IPS-20b (cell line): Measurements from ENCODE around the gene TOX2.

Experiments
- H3K27ac ChIP-seq: one replicate; pipeline ENCODE4 v1.5.1; 2013; ENCODE audit warnings: low read length
- H3K27me3 ChIP-seq: 2 replicates; pipeline ENCODE4 v1.6.1; 2013; ENCODE audit warnings: mild to moderate bottlenecking, low read length, inconsistent platforms; ENCODE audit not compliant: insufficient read depth
- H3K36me3 ChIP-seq: 2 replicates; pipeline ENCODE4 v1.6.1; 2013; ENCODE audit warnings: low read depth, mild to moderate bottlenecking, inconsistent platforms, low read length, moderate library complexity; ENCODE audit not compliant: insufficient read depth
- H3K4me1 ChIP-seq: 2 replicates; pipeline ENCODE4 v1.6.1; 2013; ENCODE audit warnings: mild to moderate bottlenecking, control low read depth, inconsistent platforms, low read length, moderate library complexity; ENCODE audit not compliant: insufficient read depth
- H3K4me3 ChIP-seq: 2 replicates; pipeline ENCODE4 v1.5.1; 2013; ENCODE audit warnings: mild to moderate bottlenecking, low read length, inconsistent platforms
- H3K9ac ChIP-seq: 2 replicates; pipeline ENCODE4 v1.6.1; 2013; ENCODE audit warnings: low read depth, mild to moderate bottlenecking, inconsistent platforms, low read length, moderate library complexity
- H3K9me3 ChIP-seq: 2 replicates; pipeline ENCODE4 v1.6.1; 2013; ENCODE audit warnings: mild to moderate bottlenecking, low read depth, low read length, inconsistent platforms; ENCODE audit not compliant: insufficient read depth

The TOX2 gene

DNA sequence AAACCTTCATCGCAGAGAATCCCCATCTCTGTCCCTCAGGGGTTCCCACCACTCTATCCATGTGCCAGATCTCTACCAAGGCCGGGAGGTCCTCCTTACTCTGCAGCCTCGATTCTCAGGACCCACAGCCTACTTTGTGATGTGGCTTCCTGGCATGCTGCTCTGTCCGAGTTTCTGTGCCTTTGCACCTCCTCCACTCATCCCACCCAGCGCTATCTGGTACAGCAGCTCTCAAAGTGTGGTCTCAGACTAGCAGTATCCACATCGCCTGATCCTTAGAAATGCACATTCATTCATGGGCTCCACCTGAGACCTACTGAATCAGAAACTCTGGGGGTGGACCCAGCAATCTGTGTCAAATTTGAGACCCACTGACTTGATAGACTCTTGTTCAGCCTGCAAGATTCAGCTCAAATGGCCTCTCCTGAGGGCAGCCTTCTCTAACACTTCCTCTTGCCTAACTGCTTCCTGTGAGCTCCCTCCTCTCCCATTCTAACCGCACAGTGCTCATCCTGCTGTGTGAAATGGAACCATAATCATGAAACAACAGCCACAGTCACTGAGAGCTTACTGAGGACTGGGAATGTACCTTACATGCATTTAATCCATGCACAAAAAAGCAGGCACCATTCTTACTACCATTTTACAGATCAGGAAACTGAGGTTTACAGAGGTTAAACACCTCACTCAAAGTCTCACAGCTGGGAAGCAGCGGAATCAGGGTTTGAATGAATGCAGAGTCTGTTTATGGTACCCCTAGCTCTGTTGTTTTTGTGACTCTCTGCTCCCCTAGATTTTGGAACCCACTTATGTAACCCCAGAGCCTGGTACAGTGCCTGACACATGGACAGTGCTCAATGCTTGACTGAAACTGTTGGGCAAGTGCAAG, 202.9 kb downstream of the TOX2 start:
- no peaks in the 10 kb centered on the region for H3K27me3 ChIP-seq
- no peaks in the 10 kb centered on the region for H3K9me3 ChIP-seq
- H3K27ac ChIP-seq = no peak overlapping the region
- H3K4me3 ChIP-seq = no peak overlapping the region
- no peak overlapping the region for H3K9ac ChIP-seq
- H3K4me1 ChIP-seq = no peaks in the 10 kb centered on the region
- H3K36me3 ChIP-seq = no peaks in the 10 kb centered on the region

DNA sequence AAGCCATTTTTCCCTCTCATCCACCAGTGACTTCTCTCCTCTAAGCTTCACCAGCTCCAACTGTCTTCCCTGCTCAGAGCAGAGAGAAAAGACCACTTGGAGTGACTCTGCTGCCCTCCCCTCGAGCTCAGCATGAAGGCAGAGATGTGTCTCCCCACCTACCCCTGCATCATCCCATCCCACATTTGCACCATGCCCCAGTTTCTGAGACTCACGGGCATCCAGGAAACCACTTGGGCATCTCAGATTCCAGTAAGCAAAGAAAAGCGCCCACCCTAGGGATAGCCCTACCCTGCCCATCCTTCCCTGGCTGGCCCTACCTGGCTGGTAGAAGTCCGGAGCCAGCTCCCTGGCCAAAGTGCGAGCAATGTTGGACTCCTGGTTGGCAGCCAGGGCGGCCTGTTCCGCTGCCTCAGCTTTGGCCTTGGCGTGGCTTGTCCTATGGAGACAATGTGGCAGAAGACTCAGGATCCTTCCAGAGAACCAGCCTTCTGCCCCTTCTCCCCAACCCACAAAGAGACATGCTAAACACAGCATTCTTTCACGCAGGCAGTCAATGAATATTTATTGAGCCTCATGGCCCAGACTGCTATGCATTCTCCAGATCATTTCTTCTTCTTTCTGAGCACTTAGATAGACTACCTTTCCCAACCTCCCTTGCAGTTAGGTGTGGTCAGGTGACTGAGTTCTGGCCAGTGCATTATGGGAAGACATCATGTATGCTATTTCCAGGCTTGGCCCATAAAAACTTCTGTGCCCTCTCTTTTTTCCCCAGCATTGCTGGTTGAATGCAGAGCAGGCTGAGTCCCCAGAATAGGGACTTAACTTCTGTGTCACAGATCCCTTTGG, 203.8 kb downstream of the TOX2 start:
- no peak overlapping the region for H3K9ac ChIP-seq
- H3K9me3 ChIP-seq = no peaks in the 10 kb centered on the region
- no peaks in the 10 kb centered on the region for H3K4me1 ChIP-seq
- no peaks in the 10 kb centered on the region for H3K27me3 ChIP-seq
- no peaks in the 10 kb centered on the region for H3K36me3 ChIP-seq
- H3K27ac ChIP-seq = no peak overlapping the region
- no peak overlapping the region for H3K4me3 ChIP-seq
